ENCODE data around the gene CCL16. TPM values are rescaled to one million over a fixed set of nuclear protein-coding genes. Genes with fewer than 3 reads are reported as not detected.
A peak's percentile ranks its signal among the peaks of the same experiment; 100 is the strongest.

Gene CCL16
- total RNA-seq, 5 donors from 2014 or later (not counting 1 experiment from before 2014, with no cell fraction given) = not detected

- Mint-ChIP-seq H3K4me1 (peaks cover 0 to 6% (median 4%) of the 10 kb centered on the region in 3 donors), H3K9me3 (no peaks in the 10 kb centered on the region), H3K4me3 (no peak overlapping the region), H3K27me3 (peaks cover 0 to 3% of the 10 kb centered on the region in 2 donors), H3K36me3 (no peaks in the 10 kb centered on the region), H3K27ac (no peak overlapping the region)
- no peak for ATAC-seq (replicated peaks in 1 of 4)
- no CpG with 5 or more reads among the region's 1 CpG for WGBS (ENCODE audit: insufficient coverage)
- Histone ChIP-seq H3K27ac (ENCODE audit: low read length) (no peak overlapping the region), H3K27me3 (replicated peaks in 1 of 2; ENCODE audit: control insufficient read depth in 2 of 2, extremely low read depth in 1 of 2, insufficient read depth in 2 of 2, low read length in 1 of 2) (no peaks in the 10 kb centered on the region), H3K4me3 (ENCODE audit: control insufficient read depth in 1 of 2, extremely low read depth in 1 of 2, low read length in 1 of 2) (no peak overlapping the region), H3K36me3 (ENCODE audit: control insufficient read depth in 2 of 2, extremely low read depth in 1 of 2, insufficient read depth in 1 of 2, low read length in 1 of 2) (no peaks in the 10 kb centered on the region), H3K9me3 (no peaks in the 10 kb centered on the region), H3K4me1 (ENCODE audit: control insufficient read depth in 1 of 2, extremely low read depth in 1 of 2, insufficient read depth in 2 of 2, low read length in 2 of 2) (peaks cover 0 to 5% of the 10 kb centered on the region in 2 experiments)
- POLR2A ChIA-PET = no interaction called here
- CTCF ChIA-PET = interaction anchor here in 1 of 2 donors (1.3 kb wide), 1 partner anchor 177 kb away, joined by 3 read pairs; no protein-coding TSS in a partner anchor
- no peak for DNase-seq
Measured at GRCh38 chr17:35972066-35972465, 9.2 kb downstream of the CCL16 start.

- Mint-ChIP-seq H3K27ac (no peak overlapping the region), H3K36me3 (no peaks in the 10 kb centered on the region), H3K9me3 (no peaks in the 10 kb centered on the region), H3K4me3 (no peak overlapping the region), H3K4me1 (peaks cover 0 to 4% (median 2%) of the 10 kb centered on the region in 3 donors), H3K27me3 (no peaks in the 10 kb centered on the region)
- DNase-seq (peak; percentile 20 to 83 (median 60)), ATAC-seq (replicated peaks in 1 of 4) (peak in 3 of 4 experiments; percentile 28 to 64 (median 53))
- H3K27me3 ChIP-seq (replicated peaks in 1 of 2; ENCODE audit: control insufficient read depth in 2 of 2, extremely low read depth in 1 of 2, insufficient read depth in 2 of 2, low read length in 1 of 2) = no peaks in the 10 kb centered on the region
- ChIA-PET POLR2A (interaction anchor here in 1 of 2 donors (0.6 kb wide), 1 partner anchor 1778 kb away, joined by 4 read pairs; no protein-coding TSS in a partner anchor), CTCF (interaction anchor here (0.6 to 1.4 kb wide), 16 partner anchors 9 to 520 kb away, joined by 3 to 19 read pairs (median 3); no protein-coding TSS in a partner anchor)
- H3K4me1 ChIP-seq (ENCODE audit: control insufficient read depth in 1 of 2, extremely low read depth in 1 of 2, insufficient read depth in 2 of 2, low read length in 2 of 2) = peaks cover 0 to 5% of the 10 kb centered on the region in 2 experiments
- H3K9me3 ChIP-seq = no peaks in the 10 kb centered on the region
- no peak overlapping the region for H3K4me3 ChIP-seq (ENCODE audit: control insufficient read depth in 1 of 2, extremely low read depth in 1 of 2, low read length in 1 of 2)
- WGBS (ENCODE audit: insufficient coverage) = 14% methylated on average over 4 of the region's 8 CpGs
- no peak overlapping the region for H3K27ac ChIP-seq (ENCODE audit: low read length)
- no peaks in the 10 kb centered on the region for H3K36me3 ChIP-seq (ENCODE audit: control insufficient read depth in 2 of 2, extremely low read depth in 1 of 2, insufficient read depth in 1 of 2, low read length in 1 of 2)
Measured at GRCh38 chr17:35969558-35970380, 11.5 kb downstream of the CCL16 start.

GRCh38 chr17:35968520-35969054 lies 12.7 kb downstream of the CCL16 start:
- Histone ChIP-seq H3K36me3 (ENCODE audit: control insufficient read depth in 2 of 2, extremely low read depth in 1 of 2, insufficient read depth in 1 of 2, low read length in 1 of 2) (no peaks in the 10 kb centered on the region), H3K27me3 (replicated peaks in 1 of 2; ENCODE audit: control insufficient read depth in 2 of 2, extremely low read depth in 1 of 2, insufficient read depth in 2 of 2, low read length in 1 of 2) (no peaks in the 10 kb centered on the region), H3K27ac (ENCODE audit: low read length) (no peak overlapping the region), H3K4me3 (ENCODE audit: control insufficient read depth in 1 of 2, extremely low read depth in 1 of 2, low read length in 1 of 2) (no peak overlapping the region), H3K9me3 (no peaks in the 10 kb centered on the region), H3K4me1 (ENCODE audit: control insufficient read depth in 1 of 2, extremely low read depth in 1 of 2, insufficient read depth in 2 of 2, low read length in 2 of 2) (peaks cover 0 to 5% of the 10 kb centered on the region in 2 experiments)
- peaks cover 0 to 4% (median 2%) of the 10 kb centered on the region in 3 donors for H3K4me1 Mint-ChIP-seq
- no peak overlapping the region for H3K27ac Mint-ChIP-seq
- no peak for DNase-seq
- CTCF ChIA-PET = interaction anchor here (0.6 to 1.4 kb wide), 2 partner anchors 22 to 104 kb away, joined by 4 to 9 read pairs; no protein-coding TSS in a partner anchor
- ATAC-seq (replicated peaks in 1 of 4) = no peak
- POLR2A ChIA-PET = no interaction called here
- H3K36me3 Mint-ChIP-seq = no peaks in the 10 kb centered on the region
- no peak overlapping the region for H3K4me3 Mint-ChIP-seq
- peaks cover 0 to under 1% of the 10 kb centered on the region in 2 donors for H3K27me3 Mint-ChIP-seq
- H3K9me3 Mint-ChIP-seq = no peaks in the 10 kb centered on the region
- WGBS (ENCODE audit: insufficient coverage) = 93% methylated on average over 7 of the region's 10 CpGs

GRCh38 chr17:35965272-35965671 lies 16.0 kb downstream of the CCL16 start:
- no peak overlapping the region for H3K27ac Mint-ChIP-seq
- WGBS (ENCODE audit: insufficient coverage) = 89% methylated on average over 3 of the region's 7 CpGs
- ChIA-PET POLR2A (no interaction called here), CTCF (no interaction called here)
- no peaks in the 10 kb centered on the region for H3K9me3 Mint-ChIP-seq
- peaks cover 0 to 4% (median 2%) of the 10 kb centered on the region in 3 donors for H3K4me1 Mint-ChIP-seq
- no peak for ATAC-seq (replicated peaks in 1 of 4)
- H3K36me3 Mint-ChIP-seq = no peaks in the 10 kb centered on the region
- no peak overlapping the region for H3K4me3 Mint-ChIP-seq
- H3K36me3 ChIP-seq (ENCODE audit: control insufficient read depth in 2 of 2, extremely low read depth in 1 of 2, insufficient read depth in 1 of 2, low read length in 1 of 2) = no peaks in the 10 kb centered on the region
- no peaks in the 10 kb centered on the region for H3K9me3 ChIP-seq
- no peak overlapping the region for H3K27ac ChIP-seq (ENCODE audit: low read length)
- H3K27me3 ChIP-seq (replicated peaks in 1 of 2; ENCODE audit: control insufficient read depth in 2 of 2, extremely low read depth in 1 of 2, insufficient read depth in 2 of 2, low read length in 1 of 2) = peaks cover 0 to 3% of the 10 kb centered on the region in 2 experiments
- H3K4me1 ChIP-seq (ENCODE audit: control insufficient read depth in 1 of 2, extremely low read depth in 1 of 2, insufficient read depth in 2 of 2, low read length in 2 of 2) = peaks cover 0 to 5% of the 10 kb centered on the region in 2 experiments
- DNase-seq = no peak
- H3K27me3 Mint-ChIP-seq = peaks cover 8 to 10% of the 10 kb centered on the region in 2 donors
- no peak overlapping the region for H3K4me3 ChIP-seq (ENCODE audit: control insufficient read depth in 1 of 2, extremely low read depth in 1 of 2, low read length in 1 of 2)

GRCh38 chr17:35963663-35964062 lies 17.6 kb downstream of the CCL16 start:
- POLR2A ChIA-PET = interaction anchor here in 1 of 2 donors (0.6 kb wide), 1 partner anchor 11 kb away, joined by 4 read pairs; no protein-coding TSS in a partner anchor
- no peaks in the 10 kb centered on the region for H3K36me3 Mint-ChIP-seq
- Histone ChIP-seq H3K4me1 (ENCODE audit: control insufficient read depth in 1 of 2, extremely low read depth in 1 of 2, insufficient read depth in 2 of 2, low read length in 2 of 2) (no peaks in the 10 kb centered on the region), H3K27me3 (replicated peaks in 1 of 2; ENCODE audit: control insufficient read depth in 2 of 2, extremely low read depth in 1 of 2, insufficient read depth in 2 of 2, low read length in 1 of 2) (peaks cover 0 to 3% of the 10 kb centered on the region in 2 experiments), H3K36me3 (ENCODE audit: control insufficient read depth in 2 of 2, extremely low read depth in 1 of 2, insufficient read depth in 1 of 2, low read length in 1 of 2) (no peaks in the 10 kb centered on the region), H3K9me3 (no peaks in the 10 kb centered on the region), H3K4me3 (ENCODE audit: control insufficient read depth in 1 of 2, extremely low read depth in 1 of 2, low read length in 1 of 2) (no peak overlapping the region), H3K27ac (ENCODE audit: low read length) (no peak overlapping the region)
- 100% methylated on average over 1 of the region's 6 CpGs for WGBS (ENCODE audit: insufficient coverage)
- CTCF ChIA-PET = no interaction called here
- no peaks in the 10 kb centered on the region for H3K9me3 Mint-ChIP-seq
- no peak for DNase-seq
- peaks cover 13% of the 10 kb centered on the region in 2 donors for H3K27me3 Mint-ChIP-seq
- no peaks in the 10 kb centered on the region for H3K4me1 Mint-ChIP-seq
- H3K4me3 Mint-ChIP-seq = no peak overlapping the region
- ATAC-seq (replicated peaks in 1 of 4) = no peak
- no peak overlapping the region for H3K27ac Mint-ChIP-seq

DNA sequence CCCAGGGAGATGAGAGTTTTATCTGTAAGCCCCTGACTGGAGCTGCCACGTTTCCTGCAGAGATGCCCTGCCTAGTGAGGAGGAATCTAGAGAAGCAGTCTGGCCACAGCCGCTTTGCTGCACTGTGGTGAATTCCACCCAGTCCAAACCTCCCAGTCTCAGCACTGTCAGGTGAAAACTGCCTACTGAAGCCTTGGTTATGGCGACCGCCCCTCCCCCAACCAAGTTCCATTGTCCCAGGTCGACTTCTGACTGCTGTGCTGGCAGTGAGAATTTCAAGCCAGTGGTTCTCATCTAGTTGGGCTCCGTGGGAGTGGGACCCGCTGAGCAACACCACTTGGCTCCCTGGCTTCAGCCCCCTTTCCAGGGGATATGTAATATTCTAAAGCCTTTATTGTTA lies 27.6 kb downstream of the CCL16 start:
- no peak for ATAC-seq (replicated peaks in 1 of 4)
- H3K4me1 ChIP-seq (ENCODE audit: control insufficient read depth in 1 of 2, extremely low read depth in 1 of 2, insufficient read depth in 2 of 2, low read length in 2 of 2) = no peaks in the 10 kb centered on the region
- H3K9me3 ChIP-seq = no peaks in the 10 kb centered on the region
- Mint-ChIP-seq H3K4me1 (no peaks in the 10 kb centered on the region), H3K27ac (no peak overlapping the region), H3K9me3 (no peaks in the 10 kb centered on the region), H3K36me3 (no peaks in the 10 kb centered on the region), H3K27me3 (peaks cover 8 to 20% of the 10 kb centered on the region in 2 donors), H3K4me3 (no peak overlapping the region)
- no peaks in the 10 kb centered on the region for H3K36me3 ChIP-seq (ENCODE audit: control insufficient read depth in 2 of 2, extremely low read depth in 1 of 2, insufficient read depth in 1 of 2, low read length in 1 of 2)
- 69% methylated on average over 3 of the region's 7 CpGs for WGBS (ENCODE audit: insufficient coverage)
- DNase-seq = no peak
- no peak overlapping the region for H3K27ac ChIP-seq (ENCODE audit: low read length)
- H3K27me3 ChIP-seq (replicated peaks in 1 of 2; ENCODE audit: control insufficient read depth in 2 of 2, extremely low read depth in 1 of 2, insufficient read depth in 2 of 2, low read length in 1 of 2) = peaks cover 0 to 8% of the 10 kb centered on the region in 2 experiments
- H3K4me3 ChIP-seq (ENCODE audit: control insufficient read depth in 1 of 2, extremely low read depth in 1 of 2, low read length in 1 of 2) = no peak overlapping the region
- POLR2A ChIA-PET = no interaction called here
- CTCF ChIA-PET = no interaction called here

Data from T-cell (primary cell).